Gastroesophageal sphincter (tissue), 4 donors: ENCODE measurements around the gene P2RX1. TPM values are rescaled to one million over a fixed set of nuclear protein-coding genes. Genes with fewer than 3 reads are reported as not detected.
A peak's percentile ranks its signal among the peaks of the same experiment; 100 is the strongest.

ENCODE experiments used
- ATAC-seq: fragments of 150-250 bp; one replicate; pipeline ENCODE4 v1.9.1; 2016; ENCODE audit warnings: mild to moderate bottlenecking, moderate library complexity
- H3K27ac ChIP-seq, 4 donors: fragments of 200-600 bp; sonication (generic) in 3 of 4; 1 replicate in 3 of 4; 2 replicates in 1 of 4; pipeline ENCODE4 v1.5.1; 2016 to 2019
- H3K27me3 ChIP-seq: fragments of 200-600 bp; sonication (generic); one replicate; pipeline ENCODE4 v1.5.1; 2019
- H3K36me3 ChIP-seq, 2 donors: fragments of 200-600 bp; sonication (generic); one replicate each; pipeline ENCODE4 v1.5.1; 2019; ENCODE audit warnings: control low read depth in 1 of 2
- H3K4me1 ChIP-seq, 3 donors: fragments of 200-600 bp; sonication (generic); 1 replicate in 2 of 3; 2 replicates in 1 of 3; pipeline ENCODE4 v1.5.1; 2016 to 2019; ENCODE audit warnings: control low read depth in 2 of 3
- H3K4me3 ChIP-seq, 2 donors: fragments of 200-600 bp; sonication (generic); one replicate each; pipeline ENCODE4 v1.5.1; 2019; ENCODE audit warnings: mild to moderate bottlenecking in 1 of 2, moderate library complexity in 1 of 2
- H3K9me3 ChIP-seq, 3 donors: fragments of 200-600 bp; sonication (generic); one replicate each; pipeline ENCODE4 v1.5.1; 2017 to 2019; ENCODE audit warnings: control low read depth in 2 of 3
- CTCF ChIP-seq, 4 experiments: fragments of 200-600 bp in 2 of 4; fragments of 450-650 bp in 2 of 4; sonication (generic) in 1 of 4; IDR thresholded peaks; one replicate each; pipeline ENCODE4 v1.5.1; 2017 to 2019; ENCODE audit warnings: antibody characterized with exemption in 4 of 4, mild to moderate bottlenecking in 2 of 4, moderate library complexity in 2 of 4
- EP300 ChIP-seq: sonication (generic); formaldehyde crosslinking; IDR thresholded peaks from one replicate; pipeline ENCODE4 v1.6.1; 2017; ENCODE audit warnings: antibody characterized with exemption, mild to moderate bottlenecking
- POLR2A ChIP-seq, 2 donors: fragments of 450-650 bp; IDR thresholded peaks; one replicate each; pipeline ENCODE4 v1.6.1; 2017; ENCODE audit warnings: antibody characterized with exemption in 2 of 2, mild to moderate bottlenecking in 2 of 2, moderate library complexity in 1 of 2
- POLR2AphosphoS5 ChIP-seq: sonication (generic); formaldehyde crosslinking; IDR thresholded peaks from one replicate; pipeline ENCODE4 v1.6.1; 2017; ENCODE audit warnings: antibody characterized with exemption
- WGBS, 2 donors: methylation state at CpG; one replicate each; pipeline ENCODE4 v1.1.5; 2018; ENCODE audit warnings: low coverage in 1 of 2; 5-methylcytosine and 5-hydroxymethylcytosine counted together
- total RNA-seq, 4 donors: library from RNA; depleted of rRNA; stranded (reverse); fragments of >200 nt; gene quantifications; one replicate each; pipeline ENCODE4 v1.1.0, GENCODE V29; 2016

Gene P2RX1
- total RNA-seq, 4 donors from 2014 or later = 1.6 to 11.6 (median 3.2) TPM

DNA sequence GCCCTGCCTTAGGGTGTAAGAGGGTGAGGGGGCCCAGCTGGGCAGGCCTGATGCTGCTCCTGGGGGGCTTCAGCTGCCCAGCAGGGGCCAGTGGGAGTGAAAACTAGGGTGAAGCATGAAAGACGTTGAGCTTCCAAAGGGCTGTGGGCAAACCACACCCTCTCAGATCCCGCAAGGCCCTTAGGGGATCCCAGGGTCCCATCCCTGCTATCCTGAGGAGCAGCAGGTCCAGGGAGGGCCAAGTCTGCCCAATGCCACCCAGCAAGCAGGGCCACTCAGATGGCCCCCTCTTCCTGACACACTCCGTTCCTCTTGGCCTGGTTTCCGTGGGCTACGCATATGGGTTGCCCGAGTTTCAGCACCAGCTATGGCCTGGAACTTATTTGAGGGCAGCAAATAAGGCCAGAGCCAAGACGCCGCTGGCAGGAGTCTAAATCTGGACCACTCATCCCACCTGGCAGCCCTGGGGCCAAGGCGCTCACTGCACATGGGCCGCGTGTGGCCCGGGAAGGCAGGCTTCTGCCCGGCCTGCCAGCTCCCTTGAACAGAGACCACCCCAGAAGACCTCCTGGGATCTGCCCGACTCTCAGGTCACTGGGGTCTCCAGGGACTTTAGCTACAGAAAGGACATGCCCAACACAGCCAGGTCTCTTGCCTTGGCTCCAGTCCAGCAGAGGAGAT, 43.8 kb upstream of the P2RX1 start:
- ATAC-seq = no peak
- H3K27ac ChIP-seq = peak overlapping the region in 3 of 4 donors; percentile 26 to 47 (median 43)
- H3K36me3 ChIP-seq = no peaks in the 10 kb centered on the region
- no peaks in the 10 kb centered on the region for H3K9me3 ChIP-seq
- H3K4me1 ChIP-seq = peaks cover 0 to 72% (median 6%) of the 10 kb centered on the region in 3 donors
- H3K4me3 ChIP-seq = peak overlapping the region in 1 of 2 donors; percentile 1
- TF ChIP-seq POLR2AphosphoS5 (no peak), EP300 (no peak), POLR2A (IDR thresholded peaks at IDR 0.05) (no peak), CTCF (IDR thresholded peaks at IDR 0.05) (no peak)
- WGBS, 2 donors = 100% methylated on average over 1 of the region's 14 CpGs; no CpG with 5 or more reads in 1 of the 2 donors
- H3K27me3 ChIP-seq = peaks cover 41% of the 10 kb centered on the region

DNA sequence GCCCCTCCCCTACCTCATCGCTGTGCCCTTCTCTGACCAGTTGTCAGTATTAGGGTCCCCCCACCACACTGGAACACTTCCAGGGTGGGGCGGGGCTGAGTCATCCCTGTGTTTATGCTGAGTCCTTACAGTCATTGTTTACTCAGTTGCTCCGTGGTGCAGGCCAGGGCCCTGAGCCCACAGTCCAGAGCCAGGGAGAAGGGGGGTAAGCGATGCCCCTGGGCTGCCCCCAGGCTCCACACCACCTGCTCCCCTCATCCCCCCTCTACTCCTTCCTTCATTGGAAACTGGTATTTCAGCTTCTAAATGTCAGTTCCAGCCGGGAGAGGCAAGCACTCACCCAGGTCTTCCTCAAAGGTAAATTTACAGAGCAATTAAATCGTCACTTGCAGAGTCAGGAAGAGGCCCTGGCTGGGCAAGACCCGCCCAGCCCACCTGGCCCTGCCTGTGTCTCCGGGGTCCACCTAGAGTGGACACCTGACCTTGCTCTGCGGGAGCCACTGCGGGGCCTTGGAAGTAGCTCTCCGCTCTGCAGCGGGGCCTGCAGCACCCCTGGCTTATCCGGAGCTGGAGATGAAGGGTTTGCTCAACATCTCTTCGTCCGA, 43.1 kb upstream of the P2RX1 start:
- TF ChIP-seq CTCF (IDR thresholded peaks at IDR 0.05) (no peak), POLR2A (IDR thresholded peaks at IDR 0.05) (no peak), EP300 (no peak), POLR2AphosphoS5 (no peak)
- no peaks in the 10 kb centered on the region for H3K36me3 ChIP-seq
- 77% methylated on average over 9 of the region's 15 CpGs; no CpG with 5 or more reads in 1 of the 2 donors for WGBS, 2 donors

DNA sequence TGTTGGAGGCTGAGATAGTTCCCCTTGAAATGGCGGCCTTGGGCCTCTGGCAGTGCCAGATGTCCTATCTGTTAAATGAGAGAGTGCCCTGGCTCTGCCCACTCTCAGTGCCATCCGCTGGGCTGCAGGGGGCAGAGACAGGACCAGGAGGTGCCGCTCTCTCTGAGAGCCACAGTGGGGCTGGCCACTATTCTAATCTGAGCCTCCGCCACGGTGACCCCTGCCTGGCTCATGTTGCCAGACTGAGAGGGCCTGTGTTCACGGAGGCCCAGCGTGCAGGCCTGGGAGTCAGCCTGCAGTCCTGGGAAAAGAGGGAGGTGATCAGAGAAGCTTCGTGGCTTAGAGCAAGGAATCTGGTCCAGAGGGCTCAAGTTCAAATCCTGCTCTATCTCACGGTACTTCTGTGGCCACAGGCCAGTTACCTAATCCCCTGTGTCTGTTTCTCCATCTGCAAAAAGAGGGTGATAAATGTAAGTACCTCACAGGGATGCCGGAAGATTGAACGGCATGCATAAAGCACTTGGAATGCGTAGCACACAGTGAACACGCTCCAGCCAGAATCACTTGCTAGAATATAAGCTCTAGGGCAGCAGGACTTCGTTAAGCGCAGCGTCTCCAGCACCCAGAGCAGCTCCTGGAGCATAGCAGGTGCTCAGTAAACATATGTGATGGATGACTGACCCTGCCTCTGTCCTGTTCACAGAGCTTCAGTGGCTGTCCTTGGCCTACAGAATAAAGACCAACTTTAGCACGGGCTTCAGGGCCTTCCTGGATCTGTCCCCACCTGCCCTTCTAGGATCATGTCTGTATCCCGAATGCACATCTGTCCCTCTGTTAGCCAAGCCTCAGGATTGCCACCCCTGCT, 41.7 kb upstream of the P2RX1 start:
- TF ChIP-seq EP300 (no peak), POLR2A (IDR thresholded peaks at IDR 0.05) (no peak), CTCF (IDR thresholded peaks at IDR 0.05) (no peak), POLR2AphosphoS5 (no peak)
- H3K9me3 ChIP-seq = no peaks in the 10 kb centered on the region
- H3K4me1 ChIP-seq = peaks cover 0 to 57% (median 6%) of the 10 kb centered on the region in 3 donors
- H3K27ac ChIP-seq = peak overlapping the region in 3 of 4 donors; percentile 7 to 34 (median 31)
- peaks cover 20% of the 10 kb centered on the region for H3K27me3 ChIP-seq
- no peak for ATAC-seq
- 51 to 63% methylated on average over 6 to 11 of the region's 18 CpGs for WGBS, 2 donors
- H3K36me3 ChIP-seq = no peaks in the 10 kb centered on the region
- no peak overlapping the region for H3K4me3 ChIP-seq

More for the DNA sequence above, 43.1 kb upstream of the P2RX1 start:
- Histone ChIP-seq H3K4me1 (peaks cover 0 to 71% (median 6%) of the 10 kb centered on the region in 3 donors), H3K4me3 (peak overlapping the region in 1 of 2 donors; percentile 1), H3K27me3 (peaks cover 34% of the 10 kb centered on the region), H3K27ac (peak overlapping the region in 3 of 4 donors; percentile 26 to 47 (median 43)), H3K9me3 (no peaks in the 10 kb centered on the region)
- ATAC-seq = no peak

DNA sequence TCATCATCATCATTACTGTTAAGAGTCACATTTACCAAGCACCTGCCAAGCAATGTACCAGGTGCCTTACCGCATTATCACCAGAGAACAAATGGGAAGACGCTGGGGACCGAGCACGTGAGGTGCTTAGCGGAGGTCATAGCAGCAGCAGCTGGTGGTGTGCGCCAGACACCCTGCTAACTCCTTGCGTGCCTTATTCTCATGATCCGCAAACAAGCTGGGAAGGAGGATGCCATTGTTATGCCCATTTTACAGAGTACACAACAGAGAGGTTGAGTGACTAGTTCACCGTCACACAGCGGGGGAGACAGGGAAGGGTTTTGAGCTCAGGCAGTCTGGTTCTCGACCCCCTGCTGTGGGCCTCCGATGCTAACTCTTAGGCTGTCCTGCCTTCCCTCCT, 40.7 kb upstream of the P2RX1 start:
- peaks cover 0 to 47% (median 6%) of the 10 kb centered on the region in 3 donors for H3K4me1 ChIP-seq
- no peak for TF ChIP-seq CTCF (IDR thresholded peaks at IDR 0.05)
- TF ChIP-seq POLR2A (IDR thresholded peaks at IDR 0.05) = no peak
- TF ChIP-seq POLR2AphosphoS5 = no peak
- no peak for TF ChIP-seq EP300

More for the DNA sequence above, 40.7 kb upstream of the P2RX1 start:
- Histone ChIP-seq H3K36me3 (no peaks in the 10 kb centered on the region), H3K27me3 (peaks cover 10% of the 10 kb centered on the region), H3K4me3 (no peak overlapping the region), H3K9me3 (no peaks in the 10 kb centered on the region), H3K27ac (peak overlapping the region in 1 of 4 donors; percentile 7)
- ATAC-seq = no peak
- no CpG with 5 or more reads among the region's 12 CpGs for WGBS, 2 donors
